GM12873 (cell line): ENCODE measurements around the gene SSR3.

Source experiments
- CTCF ChIP-seq: IDR thresholded peaks from 2 replicates; pipeline ENCODE4 v1.5.1; 2012; ENCODE audit warnings: low read depth, mild to moderate bottlenecking, moderate library complexity, low read length, control low read depth; ENCODE audit not compliant: insufficient read depth; ENCODE audit errors: missing control alignments

The SSR3 gene

GRCh38 chr3:156542101-156543042 is 12.5 kb downstream of the SSR3 start:
- no peak for TF ChIP-seq CTCF

- TF ChIP-seq CTCF = no peak
Measured at GRCh38 chr3:156539802-156540201, 15.1 kb downstream of the SSR3 start.

- TF ChIP-seq CTCF = no peak
Measured at GRCh38 chr3:156539051-156539450, 15.9 kb downstream of the SSR3 start.

GRCh38 chr3:156536524-156537316 is 18.2 kb downstream of the SSR3 start:
- no peak for TF ChIP-seq CTCF

- TF ChIP-seq CTCF = no peak
Measured at GRCh38 chr3:156535798-156536197, 19.1 kb downstream of the SSR3 start.

GRCh38 chr3:156535162-156535627 is 19.7 kb downstream of the SSR3 start:
- peak; percentile 28 for TF ChIP-seq CTCF

GRCh38 chr3:156533205-156533604 is 21.7 kb downstream of the SSR3 start:
- TF ChIP-seq CTCF = no peak
